ENCODE data around the gene PEAK3.

Gene PEAK3

GRCh38 chr19:2320939-2321338 is 39.0 kb upstream of the PEAK3 start:
- no peak overlapping the region for H3K4me3 ChIP-seq (ENCODE audit: low read depth, low read length)
- no peak for TF ChIP-seq CTCF (IDR thresholded peaks at IDR 0.05; ENCODE audit: borderline replicate concordance, insufficient read depth, low read depth, low read length)

- TF ChIP-seq CTCF (IDR thresholded peaks at IDR 0.05; ENCODE audit: borderline replicate concordance, insufficient read depth, low read depth, low read length), result no peak
- H3K4me3 ChIP-seq (ENCODE audit: low read depth, low read length), result no peak overlapping the region
Measured at GRCh38 chr19:2320049-2320448, 38.1 kb upstream of the PEAK3 start.

- TF ChIP-seq CTCF (IDR thresholded peaks at IDR 0.05; ENCODE audit: borderline replicate concordance, insufficient read depth, low read depth, low read length), result no peak
- H3K4me3 ChIP-seq (ENCODE audit: low read depth, low read length), result no peak overlapping the region
Measured at GRCh38 chr19:2319551-2319950, 37.6 kb upstream of the PEAK3 start.

GRCh38 chr19:2318923-2319322 is 36.9 kb upstream of the PEAK3 start:
- no peak for TF ChIP-seq CTCF (IDR thresholded peaks at IDR 0.05; ENCODE audit: borderline replicate concordance, insufficient read depth, low read depth, low read length)
- no peak overlapping the region for H3K4me3 ChIP-seq (ENCODE audit: low read depth, low read length)

- H3K4me3 ChIP-seq (ENCODE audit: low read depth, low read length), result no peak overlapping the region
- TF ChIP-seq CTCF (IDR thresholded peaks at IDR 0.05; ENCODE audit: borderline replicate concordance, insufficient read depth, low read depth, low read length), result no peak
Measured at GRCh38 chr19:2317756-2318155, 35.8 kb upstream of the PEAK3 start.

GRCh38 chr19:2317300-2317699 is 35.3 kb upstream of the PEAK3 start:
- no peak for TF ChIP-seq CTCF (IDR thresholded peaks at IDR 0.05; ENCODE audit: borderline replicate concordance, insufficient read depth, low read depth, low read length)
- H3K4me3 ChIP-seq (ENCODE audit: low read depth, low read length), result no peak overlapping the region

- TF ChIP-seq CTCF (IDR thresholded peaks at IDR 0.05; ENCODE audit: borderline replicate concordance, insufficient read depth, low read depth, low read length), result peak; percentile 26; the same call in 1 of the 2 replicates
- no peak overlapping the region for H3K4me3 ChIP-seq (ENCODE audit: low read depth, low read length)
Measured at GRCh38 chr19:2315818-2316353, 33.9 kb upstream of the PEAK3 start.

Measured in GM12875 (cell line).